ENCODE results near the gene SLC50A1.

DNA sequence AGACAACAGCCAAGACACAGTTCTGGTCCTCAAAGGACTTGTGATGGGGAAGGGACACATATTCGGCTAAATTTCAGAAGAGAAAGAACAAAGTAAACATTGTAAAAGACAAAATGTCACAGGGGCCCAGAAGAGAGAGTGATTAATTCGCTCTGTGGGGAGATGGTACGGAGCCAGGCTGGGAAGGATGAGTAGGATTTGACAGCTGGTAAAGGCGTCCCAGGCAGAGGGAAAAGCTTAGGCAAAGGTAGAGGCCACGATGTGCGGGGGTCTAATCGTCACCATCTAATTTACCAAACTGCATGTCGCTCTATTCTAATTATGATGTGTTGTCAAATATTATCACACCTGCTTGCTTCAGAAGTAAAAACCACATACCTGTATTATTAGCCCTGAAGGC, 25.3 kb upstream of the SLC50A1 start:
- TF ChIP-seq REST (IDR thresholded peaks at IDR 0.05; ENCODE audit: insufficient read depth in 1 of 2, low read depth in 2 of 2, low read length in 1 of 2) (no peak), POLR2AphosphoS5 (IDR thresholded peaks at IDR 0.05; ENCODE audit: low read depth, low read length) (no peak), SIN3A (IDR thresholded peaks at IDR 0.05; ENCODE audit: borderline replicate concordance, insufficient read depth, low read depth, low read length) (no peak), TCF7L2 (IDR thresholded peaks at IDR 0.05; ENCODE audit: low read depth, low read length) (no peak)
- TF ChIP-seq, protein P1, sequence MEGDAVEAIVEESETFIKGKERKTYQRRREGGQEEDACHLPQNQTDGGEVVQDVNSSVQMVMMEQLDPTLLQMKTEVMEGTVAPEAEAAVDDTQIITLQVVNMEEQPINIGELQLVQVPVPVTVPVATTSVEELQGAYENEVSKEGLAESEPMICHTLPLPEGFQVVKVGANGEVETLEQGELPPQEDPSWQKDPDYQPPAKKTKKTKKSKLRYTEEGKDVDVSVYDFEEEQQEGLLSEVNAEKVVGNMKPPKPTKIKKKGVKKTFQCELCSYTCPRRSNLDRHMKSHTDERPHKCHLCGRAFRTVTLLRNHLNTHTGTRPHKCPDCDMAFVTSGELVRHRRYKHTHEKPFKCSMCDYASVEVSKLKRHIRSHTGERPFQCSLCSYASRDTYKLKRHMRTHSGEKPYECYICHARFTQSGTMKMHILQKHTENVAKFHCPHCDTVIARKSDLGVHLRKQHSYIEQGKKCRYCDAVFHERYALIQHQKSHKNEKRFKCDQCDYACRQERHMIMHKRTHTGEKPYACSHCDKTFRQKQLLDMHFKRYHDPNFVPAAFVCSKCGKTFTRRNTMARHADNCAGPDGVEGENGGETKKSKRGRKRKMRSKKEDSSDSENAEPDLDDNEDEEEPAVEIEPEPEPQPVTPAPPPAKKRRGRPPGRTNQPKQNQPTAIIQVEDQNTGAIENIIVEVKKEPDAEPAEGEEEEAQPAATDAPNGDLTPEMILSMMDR (IDR thresholded peaks at IDR 0.05): no peak

Measured in Panc1 (cell line).